HG03025 (cell line): Measurements from ENCODE around the gene NR3C2.
"Not testable (repeated sequence)": the region's sequence is repeated elsewhere in the genome, so short reads cannot be mapped to it uniquely, and the experiment has no call there.

Experiments used
- ATAC-seq: cut with Tn5 transposase; IDR thresholded peaks from one replicate; pipeline ENCODE4 v1.9.1; 2021; ENCODE audit warnings: mild to moderate bottlenecking, moderate library complexity; ENCODE audit not compliant: unreplicated experiment, low FRiP score

The NR3C2 gene

GRCh38 chr4:148089624-148090023 is 352.6 kb downstream of the NR3C2 start:
- no peak for ATAC-seq

- ATAC-seq = not testable (repeated sequence)
Measured at GRCh38 chr4:148083073-148083472, 359.1 kb downstream of the NR3C2 start.

GRCh38 chr4:148081745-148082144 is 360.5 kb downstream of the NR3C2 start:
- ATAC-seq = no peak

DNA sequence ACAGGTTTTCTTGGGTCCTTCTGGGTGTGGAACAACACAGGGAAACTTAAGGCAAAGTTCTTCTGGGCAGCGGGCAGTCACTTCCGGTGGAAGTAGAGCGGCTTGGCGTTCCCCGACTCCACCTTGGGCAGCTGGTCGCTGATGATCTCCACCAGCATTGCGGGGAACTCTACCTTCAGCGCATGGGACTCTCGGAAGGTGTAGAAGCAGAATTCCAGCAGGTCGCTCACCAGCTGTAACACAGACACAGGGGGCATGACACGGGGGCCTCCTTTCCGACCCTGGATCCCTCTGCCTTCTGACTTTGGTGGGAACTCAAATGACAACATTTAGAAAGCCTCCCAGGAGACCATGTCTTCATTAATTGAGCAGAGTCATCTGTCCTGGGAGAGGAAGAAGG is 360.9 kb downstream of the NR3C2 start:
- ATAC-seq = no peak

DNA sequence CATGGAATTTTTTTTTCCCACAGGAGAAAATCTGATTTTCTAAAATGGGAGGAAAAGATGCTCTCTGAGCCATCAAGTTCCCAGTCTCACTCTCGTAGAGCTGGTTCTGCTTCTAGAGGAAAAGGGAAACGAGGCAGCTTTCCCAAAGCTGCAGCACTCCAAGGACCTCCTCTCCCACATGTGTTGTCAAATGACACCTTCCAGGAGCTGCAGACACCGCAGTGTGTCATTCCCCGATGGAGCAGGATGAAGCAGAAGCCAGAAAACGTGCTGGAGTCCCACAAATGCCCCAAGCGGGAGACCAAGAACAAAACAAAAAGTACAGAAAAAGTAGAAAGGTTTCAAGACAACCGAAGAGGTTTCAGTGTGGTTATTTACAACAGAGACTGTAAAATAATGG is 362.3 kb downstream of the NR3C2 start:
- no peak for ATAC-seq

DNA sequence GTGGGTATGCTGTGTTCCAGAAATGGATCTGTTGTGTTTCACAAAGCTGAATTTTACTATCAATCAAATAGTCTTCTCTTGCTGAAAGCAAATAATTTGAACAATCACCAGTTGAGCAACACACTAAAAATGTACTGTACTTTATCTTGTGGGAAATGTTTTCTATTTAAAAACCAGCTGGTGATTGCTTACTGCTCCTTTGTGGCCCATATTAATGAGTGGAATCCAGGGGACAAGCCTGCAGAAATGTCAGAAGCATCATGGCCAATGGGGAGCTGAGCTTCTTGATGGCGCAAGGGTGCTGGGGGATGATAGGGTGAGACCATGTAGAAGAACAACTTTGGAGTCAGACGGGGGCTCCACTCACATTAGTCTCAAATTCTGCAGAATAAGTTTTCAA is 364.2 kb downstream of the NR3C2 start:
- ATAC-seq = no peak

- ATAC-seq = no peak
Measured at GRCh38 chr4:148077581-148077980, 364.6 kb downstream of the NR3C2 start.

- no peak for ATAC-seq
Measured at GRCh38 chr4:148076964-148077363, 365.2 kb downstream of the NR3C2 start.

GRCh38 chr4:148075438-148075837 is 366.8 kb downstream of the NR3C2 start:
- ATAC-seq = no peak

DNA sequence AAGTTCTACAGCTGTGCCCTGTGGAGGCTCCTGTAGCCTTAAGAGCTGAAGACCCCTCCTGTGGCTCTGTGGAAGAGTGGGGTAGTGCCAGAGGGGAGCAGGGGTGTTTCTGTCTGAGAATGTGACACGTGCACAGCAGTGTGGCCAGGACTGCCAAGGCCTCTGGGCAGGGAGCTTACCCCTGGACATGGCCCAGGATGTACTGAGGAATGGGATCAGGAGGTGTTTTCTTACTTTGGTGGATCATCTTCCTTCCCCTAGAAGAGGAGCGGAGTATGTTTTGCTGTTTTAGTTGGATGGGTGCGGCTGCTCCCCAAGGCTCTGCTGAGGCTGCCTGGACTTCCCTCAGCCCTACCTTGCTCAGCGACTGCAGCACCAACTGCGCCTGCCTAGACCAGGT is 367.8 kb downstream of the NR3C2 start:
- ATAC-seq = no peak

DNA sequence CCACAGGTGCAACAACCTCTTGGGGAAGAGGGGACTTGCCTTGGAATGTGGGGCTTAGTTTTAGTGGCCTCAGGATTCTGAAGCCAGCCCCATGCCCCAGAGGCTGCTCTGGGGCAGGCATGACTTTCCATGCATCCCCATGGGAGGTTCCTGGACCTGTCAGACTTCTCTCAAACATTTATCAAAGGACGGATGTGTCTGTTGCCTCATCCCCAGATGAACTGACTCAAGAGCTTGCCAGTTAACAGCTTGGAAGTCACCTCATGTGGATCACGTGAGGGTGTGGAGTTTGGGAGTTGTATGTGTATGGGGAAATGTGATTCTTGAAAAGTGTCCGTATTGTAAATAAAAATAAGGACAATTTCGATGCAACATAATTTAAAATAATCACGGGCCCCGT is 368.9 kb downstream of the NR3C2 start:
- no peak for ATAC-seq

GRCh38 chr4:148072789-148073188 is 369.4 kb downstream of the NR3C2 start:
- ATAC-seq = no peak

GRCh38 chr4:148071009-148071408 is 371.2 kb downstream of the NR3C2 start:
- no peak for ATAC-seq

- no peak for ATAC-seq
Measured at GRCh38 chr4:148069895-148070178, 372.4 kb downstream of the NR3C2 start.

GRCh38 chr4:148069086-148069894 is 372.9 kb downstream of the NR3C2 start:
- no peak for ATAC-seq

- ATAC-seq = no peak
Measured at GRCh38 chr4:148068065-148068911, 373.9 kb downstream of the NR3C2 start.

DNA sequence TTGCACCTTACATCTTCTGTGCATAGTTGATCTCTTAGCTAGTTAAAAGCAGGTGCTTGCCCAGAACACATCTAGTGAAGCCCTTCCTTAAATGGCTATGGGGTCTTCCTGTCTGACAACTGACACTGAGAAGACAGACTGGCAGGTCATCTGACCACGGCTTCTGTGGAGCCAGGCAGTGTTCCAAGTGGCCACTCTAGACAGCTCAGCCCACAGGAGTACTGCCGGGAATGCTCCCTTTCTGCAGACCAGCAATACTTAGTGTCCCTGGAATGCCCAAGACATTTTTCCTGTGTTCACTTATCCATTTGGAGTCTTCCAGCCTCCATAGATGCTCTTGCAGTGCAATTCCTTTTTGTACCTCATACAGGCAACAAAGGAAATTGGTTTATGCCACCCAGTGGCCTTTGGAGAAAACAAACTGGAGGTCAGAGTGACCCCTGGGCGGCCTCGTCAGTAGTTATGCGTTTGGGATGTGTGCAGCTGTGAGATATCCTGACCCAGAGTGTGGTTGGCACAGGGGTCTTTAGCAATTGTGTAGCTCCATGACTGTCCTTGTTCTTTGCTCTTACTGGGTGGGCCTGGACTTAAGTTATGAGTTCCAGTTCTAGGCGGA is 374.8 kb downstream of the NR3C2 start:
- ATAC-seq = no peak

DNA sequence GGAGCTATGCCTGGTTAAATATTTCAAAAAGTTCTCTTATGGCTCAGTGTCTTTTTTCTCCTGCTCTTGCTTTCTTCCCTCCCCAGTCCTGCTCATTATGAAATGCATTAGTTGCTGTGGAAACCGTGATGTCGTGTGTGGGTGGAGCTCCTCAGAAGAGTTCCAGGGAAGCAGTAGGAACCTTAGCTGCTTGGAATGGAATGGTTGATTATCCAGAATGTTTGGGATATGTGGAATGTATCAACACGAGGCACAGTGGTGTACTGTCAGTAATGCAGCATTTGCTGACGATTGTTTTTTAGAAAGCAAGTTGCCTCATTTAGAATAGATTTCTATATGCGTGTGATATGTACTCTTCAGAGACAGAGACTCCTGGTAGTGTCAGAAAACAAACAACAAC is 377.1 kb downstream of the NR3C2 start:
- ATAC-seq = no peak

GRCh38 chr4:148064451-148064850 is 377.8 kb downstream of the NR3C2 start:
- ATAC-seq = no peak

DNA sequence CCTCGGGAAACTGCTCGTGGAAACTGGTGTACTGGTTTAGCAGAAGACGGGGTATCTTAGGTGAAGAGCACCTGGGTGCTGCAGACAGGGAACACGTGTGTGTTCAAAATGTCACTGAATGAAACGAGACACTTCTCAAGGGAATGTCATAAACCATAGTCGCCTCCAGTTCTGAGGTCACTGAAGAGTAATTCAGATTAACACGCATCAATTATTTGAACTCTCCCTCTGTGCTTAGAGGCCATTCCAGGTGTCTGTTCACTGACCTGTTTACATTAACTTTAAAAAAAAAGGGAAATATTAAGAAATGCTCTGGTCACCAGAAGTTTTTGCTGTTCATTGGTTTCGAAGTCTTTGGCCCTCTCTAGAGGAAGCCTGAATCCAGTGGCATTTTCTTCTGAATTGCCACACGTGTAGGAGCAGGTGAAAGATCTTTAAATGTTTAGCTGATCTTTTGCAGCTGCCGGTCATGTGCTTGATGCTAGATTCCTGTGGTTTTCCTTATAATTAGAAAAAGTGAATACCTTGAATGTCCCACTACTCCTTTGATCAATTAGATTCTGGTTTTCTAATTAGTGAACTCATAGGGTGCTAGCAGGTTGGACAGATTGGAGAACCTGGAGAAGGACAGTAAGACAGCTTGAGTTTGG is 379.8 kb downstream of the NR3C2 start:
- no peak for ATAC-seq

- no peak for ATAC-seq
Measured at GRCh38 chr4:148061795-148062194, 380.4 kb downstream of the NR3C2 start.
